Astrocyte of the cerebellum (primary cell): ENCODE data around the gene YWHAE.
A peak's percentile ranks its signal among the peaks of the same experiment; 100 is the strongest.
"Not testable (repeated sequence)": the region's sequence is repeated elsewhere in the genome, so short reads cannot be mapped to it uniquely, and the experiment has no call there.

Experiments used
- DNase-seq: peaks from one replicate; pipeline ENCODE4 v3.0.0-alpha.2; 2011; ENCODE audit warnings: low read depth
- H3K4me3 ChIP-seq: 2 replicates; pipeline ENCODE4 v1.5.1; 2011; ENCODE audit warnings: mild to moderate bottlenecking, low read depth, low read length, moderate library complexity
- in situ Hi-C: cut with HindIII; loops from 2 replicates; pipeline ENCODE4 v1.10.0; 2017; ENCODE audit warnings: low sequenced_read_pairs
- TF ChIP-seq, protein P1 (sequence below): IDR thresholded peaks from 2 replicates; pipeline ENCODE4 v1.5.1; 2012; ENCODE audit warnings: low read length, low read depth, moderate library complexity, mild to moderate bottlenecking; ENCODE audit errors: missing control alignments

Gene YWHAE

GRCh38 chr17:1422885-1423284 is 22.9 kb upstream of the YWHAE start:
- in situ Hi-C loops: no loop called here
- TF ChIP-seq, protein P1, sequence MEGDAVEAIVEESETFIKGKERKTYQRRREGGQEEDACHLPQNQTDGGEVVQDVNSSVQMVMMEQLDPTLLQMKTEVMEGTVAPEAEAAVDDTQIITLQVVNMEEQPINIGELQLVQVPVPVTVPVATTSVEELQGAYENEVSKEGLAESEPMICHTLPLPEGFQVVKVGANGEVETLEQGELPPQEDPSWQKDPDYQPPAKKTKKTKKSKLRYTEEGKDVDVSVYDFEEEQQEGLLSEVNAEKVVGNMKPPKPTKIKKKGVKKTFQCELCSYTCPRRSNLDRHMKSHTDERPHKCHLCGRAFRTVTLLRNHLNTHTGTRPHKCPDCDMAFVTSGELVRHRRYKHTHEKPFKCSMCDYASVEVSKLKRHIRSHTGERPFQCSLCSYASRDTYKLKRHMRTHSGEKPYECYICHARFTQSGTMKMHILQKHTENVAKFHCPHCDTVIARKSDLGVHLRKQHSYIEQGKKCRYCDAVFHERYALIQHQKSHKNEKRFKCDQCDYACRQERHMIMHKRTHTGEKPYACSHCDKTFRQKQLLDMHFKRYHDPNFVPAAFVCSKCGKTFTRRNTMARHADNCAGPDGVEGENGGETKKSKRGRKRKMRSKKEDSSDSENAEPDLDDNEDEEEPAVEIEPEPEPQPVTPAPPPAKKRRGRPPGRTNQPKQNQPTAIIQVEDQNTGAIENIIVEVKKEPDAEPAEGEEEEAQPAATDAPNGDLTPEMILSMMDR: no peak
- DNase-seq: peak; percentile 95
- H3K4me3 ChIP-seq: no peak overlapping the region

DNA sequence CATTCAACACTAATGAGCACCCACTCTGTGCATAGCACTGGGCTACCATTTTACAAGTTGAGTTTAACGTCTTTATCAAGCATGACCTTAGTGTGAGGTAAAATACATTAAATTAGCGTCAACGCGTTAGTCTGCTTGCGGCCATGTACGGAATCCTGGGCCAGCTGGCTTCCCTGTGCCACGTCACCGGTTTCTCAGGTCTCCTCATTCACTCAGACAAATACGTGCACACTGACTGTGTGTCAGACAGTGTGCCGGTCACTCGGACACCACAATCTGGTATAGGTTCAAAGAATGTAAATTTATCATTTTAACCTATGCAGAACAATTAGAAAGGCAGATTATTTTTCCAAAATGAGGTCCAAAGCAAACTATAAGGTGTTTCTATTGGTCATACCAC is 21.4 kb upstream of the YWHAE start:
- no peak for DNase-seq
- in situ Hi-C loops: no loop called here
- H3K4me3 ChIP-seq: no peak overlapping the region
- TF ChIP-seq, protein P1: no peak

DNA sequence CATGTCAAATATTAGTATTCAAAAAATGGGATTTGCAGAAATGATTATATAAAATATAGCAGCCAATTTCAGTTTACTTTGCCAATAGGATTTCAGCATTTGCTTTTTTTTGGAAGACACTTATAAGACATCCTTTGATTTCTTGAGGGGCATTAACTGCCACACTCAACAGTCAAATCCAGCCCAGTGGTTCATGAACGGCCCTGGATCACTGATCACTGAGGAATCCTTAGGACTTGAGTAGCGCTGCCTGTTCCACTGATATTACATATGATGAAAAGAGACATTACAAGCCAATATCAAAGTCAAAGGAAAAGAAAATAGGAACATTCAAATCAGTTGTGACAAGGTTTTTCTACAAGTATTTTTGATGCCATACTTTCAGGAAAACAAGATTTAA is 21.0 kb upstream of the YWHAE start:
- TF ChIP-seq, protein P1: no peak
- DNase-seq: no peak
- in situ Hi-C loops: no loop called here

GRCh38 chr17:1420163-1420562 is 20.1 kb upstream of the YWHAE start:
- in situ Hi-C loops: no loop called here
- no peak for DNase-seq
- no peak overlapping the region for H3K4me3 ChIP-seq
- TF ChIP-seq, protein P1: no peak

More for the DNA sequence above, 21.0 kb upstream of the YWHAE start:
- H3K4me3 ChIP-seq: no peak overlapping the region

DNA sequence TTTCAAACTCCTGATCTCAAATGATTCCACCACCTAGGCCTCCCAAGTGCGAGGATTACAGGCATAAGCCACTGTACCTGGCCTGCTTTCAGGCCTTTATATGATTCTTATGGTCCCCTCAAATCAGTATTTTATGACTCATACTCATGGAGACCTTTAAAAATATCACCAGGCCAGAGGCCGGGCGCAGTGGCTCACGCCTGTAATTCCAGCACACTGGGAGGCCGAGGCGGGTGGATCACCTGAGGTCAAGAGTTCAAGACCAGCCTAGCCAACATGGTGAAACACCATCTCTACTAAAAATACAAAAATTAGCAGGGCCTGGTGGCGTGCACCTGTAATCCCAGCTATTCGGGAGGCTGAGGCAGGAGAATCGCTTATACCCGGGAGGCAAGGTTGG is 18.5 kb upstream of the YWHAE start:
- DNase-seq, in situ Hi-C loops, H3K4me3 ChIP-seq: not testable (repeated sequence)

- no peak for DNase-seq
- H3K4me3 ChIP-seq: no peak overlapping the region
- TF ChIP-seq, protein P1: no peak
- in situ Hi-C loops: no loop called here
These were observed 16.4 kb upstream of the YWHAE start for GRCh38 chr17:1416414-1416813.

DNA sequence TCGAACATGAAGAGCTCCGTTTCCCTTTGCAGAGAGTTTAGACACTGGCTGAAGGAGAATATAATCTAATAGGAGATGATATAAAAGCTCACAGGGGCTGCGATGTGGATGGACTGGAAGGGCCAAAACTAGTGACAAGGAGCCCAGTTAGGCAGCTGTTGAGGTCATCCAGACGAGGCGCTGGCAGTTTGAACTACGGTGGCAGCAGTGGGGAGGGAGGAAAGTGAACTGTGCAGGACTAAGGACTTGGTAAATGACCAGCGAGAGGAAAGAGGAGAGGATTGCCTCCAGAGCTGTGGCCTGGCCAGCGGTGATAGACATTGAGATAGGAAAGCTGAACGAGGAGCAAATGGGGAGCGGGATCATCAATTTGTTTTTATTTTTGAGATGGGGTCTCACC is 14.6 kb upstream of the YWHAE start:
- no peak overlapping the region for H3K4me3 ChIP-seq
- in situ Hi-C loops: no loop called here
- no peak for DNase-seq
- TF ChIP-seq, protein P1: no peak
